HepG2 (cell line): ENCODE measurements around the gene FBXO41. TPM values are rescaled to one million over a fixed set of nuclear protein-coding genes. Genes with fewer than 3 reads are reported as not detected.
A peak's percentile ranks its signal among the peaks of the same experiment; 100 is the strongest.

Experiments
- ATF1 ChIP-seq: IDR thresholded peaks from 2 replicates; pipeline ENCODE4 v1.6.1; 2016; ENCODE audit warnings: mild to moderate bottlenecking, control low read depth
- HDAC1 ChIP-seq: sonication (generic); formaldehyde crosslinking; IDR thresholded peaks from 2 replicates; pipeline ENCODE4 v1.5.1; 2020; ENCODE audit warnings: mild to moderate bottlenecking, missing genetic modification reagents
- HIVEP1 ChIP-seq: sonication (generic); formaldehyde crosslinking; IDR thresholded peaks from 2 replicates; pipeline ENCODE4 v1.4.0; 2020; ENCODE audit warnings: mild to moderate bottlenecking, missing genetic modification reagents
- KDM5B ChIP-seq: sonication (generic); formaldehyde crosslinking; IDR thresholded peaks from 2 replicates; pipeline ENCODE4 v1.4.0; 2020; ENCODE audit warnings: missing genetic modification reagents, mild to moderate bottlenecking, borderline replicate concordance
- KMT2A ChIP-seq: sonication (generic); formaldehyde crosslinking; IDR thresholded peaks from 2 replicates; pipeline ENCODE4 v1.4.0; 2020; ENCODE audit warnings: missing genetic modification reagents
- MEIS2 ChIP-seq: sonication (generic); formaldehyde crosslinking; IDR thresholded peaks from 2 replicates; pipeline ENCODE4 v1.9.0; 2021; ENCODE audit warnings: mild to moderate bottlenecking, missing genetic modification reagents
- MTA1 ChIP-seq: sonication (generic); formaldehyde crosslinking; IDR thresholded peaks from 2 replicates; pipeline ENCODE4 v1.4.0; 2020; ENCODE audit warnings: missing genetic modification reagents, mild to moderate bottlenecking, borderline replicate concordance
- SALL1 ChIP-seq: sonication (generic); formaldehyde crosslinking; IDR thresholded peaks from 2 replicates; pipeline ENCODE4 v1.8.0; 2022; ENCODE audit warnings: mild to moderate bottlenecking, missing genetic modification reagents
- SAP130 ChIP-seq: IDR thresholded peaks from 2 replicates; pipeline ENCODE4 v1.6.1; 2016; ENCODE audit warnings: low read depth
- SRSF9 ChIP-seq: fragments of 200-400 bp; formaldehyde crosslinking; IDR thresholded peaks from 2 replicates; pipeline ENCODE4 v1.6.1; 2018; ENCODE audit warnings: borderline replicate concordance, mild to moderate bottlenecking, low read depth, low read length; ENCODE audit not compliant: insufficient read depth, poor library complexity, severe bottlenecking
- ZNF644 ChIP-seq: IDR thresholded peaks from 2 replicates; pipeline ENCODE4 v1.6.1; 2016; ENCODE audit warnings: low read depth
- ZNF687 ChIP-seq: sonication (generic); formaldehyde crosslinking; IDR thresholded peaks from 2 replicates; pipeline ENCODE4 v1.5.1; 2020; ENCODE audit warnings: mild to moderate bottlenecking, missing genetic modification reagents, moderate library complexity
- polyA plus RNA-seq, 8 experiments: library from polyadenylated mRNA; depleted of rRNA in 3 of 8; stranded (reverse) in 7 of 8; unstranded in 1 of 8; fragments of >200 nt; fragmentation: Illumina TruSeq in 4 of 8; extraction: Trizol in 4 of 8; gene quantifications; 2 replicates each; pipeline versions ENCODE4 v1.2.1 to v1.2.3, GENCODE V29; 2011 to 2016; ENCODE audit warnings: low read depth in 4 of 8, missing spikeins in 1 of 8, mixed read lengths in 1 of 8; ENCODE audit not compliant: insufficient read depth in 1 of 8
- total RNA-seq, 5 experiments: library from RNA; depleted of rRNA; stranded (reverse); fragments of >200 nt; fragmentation: Illumina TruSeq; extraction: Trizol; gene quantifications; 2 replicates each; pipeline ENCODE4 v1.2.3, GENCODE V29; 2016; ENCODE audit warnings: low read depth in 1 of 5
- TF ChIP-seq, protein P1 (sequence below): IDR thresholded peaks from 2 replicates; pipeline ENCODE4 v1.6.1; 2012; ENCODE audit warnings: inconsistent platforms
- TF ChIP-seq, protein P2 (sequence below): sonication (generic); formaldehyde crosslinking; IDR thresholded peaks from 2 replicates; pipeline ENCODE4 v1.4.0; 2020; ENCODE audit warnings: missing genetic modification reagents
- TF ChIP-seq, protein P3 (sequence below): sonication (generic); formaldehyde crosslinking; IDR thresholded peaks from 2 replicates; pipeline ENCODE4 v1.8.1; 2022; ENCODE audit warnings: low read depth, mild to moderate bottlenecking, missing genetic modification reagents
- TF ChIP-seq, protein P4 (sequence below): sonication (generic); formaldehyde crosslinking; IDR thresholded peaks from 2 replicates; pipeline ENCODE4 v1.4.0; 2020; ENCODE audit warnings: missing genetic modification reagents, mild to moderate bottlenecking, borderline replicate concordance

Gene FBXO41
- total and polyA plus RNA-seq, 2 of the 13 experiments (the other 11 are each of a cell fraction or from before 2014, with no cell fraction given) = 4.2 to 10.3 TPM

GRCh38 chr2:73293534-73294171 is 9.4 kb upstream of the FBXO41 start, which contains the start of gene EGR4 (continued):
- TF ChIP-seq, protein P1, sequence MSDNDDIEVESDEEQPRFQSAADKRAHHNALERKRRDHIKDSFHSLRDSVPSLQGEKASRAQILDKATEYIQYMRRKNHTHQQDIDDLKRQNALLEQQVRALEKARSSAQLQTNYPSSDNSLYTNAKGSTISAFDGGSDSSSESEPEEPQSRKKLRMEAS = peak; percentile 28; the same call in 1 of the 2 replicates
- TF ChIP-seq ZNF644 (CRISPR knock-in tag) = no peak
- TF ChIP-seq, protein P2, sequence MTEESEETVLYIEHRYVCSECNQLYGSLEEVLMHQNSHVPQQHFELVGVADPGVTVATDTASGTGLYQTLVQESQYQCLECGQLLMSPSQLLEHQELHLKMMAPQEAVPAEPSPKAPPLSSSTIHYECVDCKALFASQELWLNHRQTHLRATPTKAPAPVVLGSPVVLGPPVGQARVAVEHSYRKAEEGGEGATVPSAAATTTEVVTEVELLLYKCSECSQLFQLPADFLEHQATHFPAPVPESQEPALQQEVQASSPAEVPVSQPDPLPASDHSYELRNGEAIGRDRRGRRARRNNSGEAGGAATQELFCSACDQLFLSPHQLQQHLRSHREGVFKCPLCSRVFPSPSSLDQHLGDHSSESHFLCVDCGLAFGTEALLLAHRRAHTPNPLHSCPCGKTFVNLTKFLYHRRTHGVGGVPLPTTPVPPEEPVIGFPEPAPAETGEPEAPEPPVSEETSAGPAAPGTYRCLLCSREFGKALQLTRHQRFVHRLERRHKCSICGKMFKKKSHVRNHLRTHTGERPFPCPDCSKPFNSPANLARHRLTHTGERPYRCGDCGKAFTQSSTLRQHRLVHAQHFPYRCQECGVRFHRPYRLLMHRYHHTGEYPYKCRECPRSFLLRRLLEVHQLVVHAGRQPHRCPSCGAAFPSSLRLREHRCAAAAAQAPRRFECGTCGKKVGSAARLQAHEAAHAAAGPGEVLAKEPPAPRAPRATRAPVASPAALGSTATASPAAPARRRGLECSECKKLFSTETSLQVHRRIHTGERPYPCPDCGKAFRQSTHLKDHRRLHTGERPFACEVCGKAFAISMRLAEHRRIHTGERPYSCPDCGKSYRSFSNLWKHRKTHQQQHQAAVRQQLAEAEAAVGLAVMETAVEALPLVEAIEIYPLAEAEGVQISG (CRISPR knock-in tag) = 0 out of 2 replicates have a peak, but pooled peaks have one; percentile 14
- no peak for TF ChIP-seq SRSF9
- no peak for TF ChIP-seq KDM5B
- TF ChIP-seq KMT2A = no peak
- TF ChIP-seq HDAC1 (CRISPR knock-in tag) = 0 out of 2 replicates have a peak, but pooled peaks have one; percentile 21
- peak; percentile 48 for TF ChIP-seq ZNF687 (CRISPR knock-in tag)
- no peak for TF ChIP-seq SALL1 (CRISPR knock-in tag)
- peak; percentile 61 for TF ChIP-seq SAP130 (CRISPR knock-in tag)
- TF ChIP-seq, protein P3, sequence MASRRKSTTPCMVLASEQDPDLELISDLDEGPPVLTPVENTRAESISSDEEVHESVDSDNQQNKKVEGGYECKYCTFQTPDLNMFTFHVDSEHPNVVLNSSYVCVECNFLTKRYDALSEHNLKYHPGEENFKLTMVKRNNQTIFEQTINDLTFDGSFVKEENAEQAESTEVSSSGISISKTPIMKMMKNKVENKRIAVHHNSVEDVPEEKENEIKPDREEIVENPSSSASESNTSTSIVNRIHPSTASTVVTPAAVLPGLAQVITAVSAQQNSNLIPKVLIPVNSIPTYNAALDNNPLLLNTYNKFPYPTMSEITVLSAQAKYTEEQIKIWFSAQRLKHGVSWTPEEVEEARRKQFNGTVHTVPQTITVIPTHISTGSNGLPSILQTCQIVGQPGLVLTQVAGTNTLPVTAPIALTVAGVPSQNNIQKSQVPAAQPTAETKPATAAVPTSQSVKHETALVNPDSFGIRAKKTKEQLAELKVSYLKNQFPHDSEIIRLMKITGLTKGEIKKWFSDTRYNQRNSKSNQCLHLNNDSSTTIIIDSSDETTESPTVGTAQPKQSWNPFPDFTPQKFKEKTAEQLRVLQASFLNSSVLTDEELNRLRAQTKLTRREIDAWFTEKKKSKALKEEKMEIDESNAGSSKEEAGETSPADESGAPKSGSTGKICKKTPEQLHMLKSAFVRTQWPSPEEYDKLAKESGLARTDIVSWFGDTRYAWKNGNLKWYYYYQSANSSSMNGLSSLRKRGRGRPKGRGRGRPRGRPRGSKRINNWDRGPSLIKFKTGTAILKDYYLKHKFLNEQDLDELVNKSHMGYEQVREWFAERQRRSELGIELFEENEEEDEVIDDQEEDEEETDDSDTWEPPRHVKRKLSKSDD (CRISPR knock-in tag) = 0 out of 2 replicates have a peak, but pooled peaks have one; percentile 47
- TF ChIP-seq, protein P4, sequence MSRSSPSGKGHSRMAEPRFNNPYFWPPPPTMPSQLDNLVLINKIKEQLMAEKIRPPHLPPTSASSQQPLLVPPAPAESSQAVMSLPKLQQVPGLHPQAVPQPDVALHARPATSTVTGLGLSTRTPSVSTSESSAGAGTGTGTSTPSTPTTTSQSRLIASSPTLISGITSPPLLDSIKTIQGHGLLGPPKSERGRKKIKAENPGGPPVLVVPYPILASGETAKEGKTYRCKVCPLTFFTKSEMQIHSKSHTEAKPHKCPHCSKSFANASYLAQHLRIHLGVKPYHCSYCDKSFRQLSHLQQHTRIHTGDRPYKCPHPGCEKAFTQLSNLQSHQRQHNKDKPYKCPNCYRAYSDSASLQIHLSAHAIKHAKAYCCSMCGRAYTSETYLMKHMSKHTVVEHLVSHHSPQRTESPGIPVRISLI (CRISPR knock-in tag) = no peak
- TF ChIP-seq HIVEP1 (CRISPR knock-in tag) = peak; percentile 99
- TF ChIP-seq MTA1 = 0 out of 2 replicates have a peak, but pooled peaks have one; percentile 31
- 0 out of 2 replicates have a peak, but pooled peaks have one; percentile 23 for TF ChIP-seq ATF1
- TF ChIP-seq MEIS2 (CRISPR knock-in tag) = 0 out of 2 replicates have a peak, but pooled peaks have one; percentile 6
